Panc1 (cell line): ENCODE measurements around the gene ENGASE. TPM values are rescaled to one million over a fixed set of nuclear protein-coding genes. Genes with fewer than 3 reads are reported as not detected.

ENCODE experiments used
- ATAC-seq: fragments of 200-7000 bp; cut with Tn5 transposase; 2 replicates; pipeline ENCODE4 v1.9.1; 2020; ENCODE audit warnings: mild to moderate bottlenecking, moderate library complexity
- BruUV-seq: library from RNA; stranded (reverse); fragments of 400-500 nt; replicated peaks from 2 replicates; lab custom pipeline; 2021; lab: Mats Ljungman, UMichigan
- CTCF ChIA-PET: fragments of 300-600 bp; sonication (Branson Sonifier 250); formaldehyde crosslinking; loops from one replicate; lab custom pipeline; 2022; ENCODE audit warnings: antibody characterized with exemption; lab: Charles Lee
- POLR2A ChIA-PET: fragments of 300-600 bp; sonication (Branson Sonifier 250); formaldehyde crosslinking; loops from one replicate; lab custom pipeline; 2022; ENCODE audit warnings: antibody characterized with exemption; lab: Charles Lee
- DNase-seq: peaks from one replicate; pipeline ENCODE4 v3.0.0-alpha.2; 2010; ENCODE audit warnings: low read depth, low spot score
- H3K27ac ChIP-seq: 2 replicates; pipeline ENCODE4 v1.5.1; 2011; ENCODE audit warnings: mild to moderate bottlenecking, low read length, inconsistent platforms
- H3K27me3 ChIP-seq: fragments of 200-500 bp; sonication (Bioruptor generic); 2 replicates; pipeline ENCODE4 v1.6.0; 2014; ENCODE audit warnings: low read length, inconsistent platforms; ENCODE audit not compliant: control insufficient read depth, insufficient read depth
- H3K36me3 ChIP-seq: fragments of 200-500 bp; sonication (Bioruptor generic); 2 replicates; pipeline ENCODE4 v1.5.1; 2014; ENCODE audit warnings: inconsistent platforms, mild to moderate bottlenecking, low read length, moderate library complexity; ENCODE audit not compliant: control insufficient read depth, insufficient read depth
- H3K4me1 ChIP-seq: 2 replicates; pipeline ENCODE4 v1.5.1; 2011; ENCODE audit warnings: inconsistent platforms, mild to moderate bottlenecking, low read length, moderate library complexity; ENCODE audit not compliant: control insufficient read depth, insufficient read depth
- H3K4me3 ChIP-seq, 2 experiments: 2 replicates each; pipeline ENCODE4 v1.5.1; 2011 to 2012; ENCODE audit warnings: low read depth in 2 of 2, low read length in 2 of 2, mild to moderate bottlenecking in 2 of 2, inconsistent platforms in 1 of 2, moderate library complexity in 1 of 2
- H3K9me3 ChIP-seq: fragments of 200-500 bp; sonication (Bioruptor generic); 2 replicates; pipeline ENCODE4 v1.5.1; 2014; ENCODE audit warnings: low read depth, mild to moderate bottlenecking, inconsistent platforms, low read length, moderate library complexity; ENCODE audit not compliant: control insufficient read depth, insufficient read depth
- POLR2AphosphoS5 ChIP-seq: IDR thresholded peaks from 2 replicates; pipeline ENCODE4 v1.6.1; 2012; ENCODE audit warnings: mild to moderate bottlenecking, low read depth, low read length, moderate library complexity
- SIN3A ChIP-seq: IDR thresholded peaks from 2 replicates; pipeline ENCODE4 v1.6.1; 2012; ENCODE audit warnings: low read depth, mild to moderate bottlenecking, low read length, moderate library complexity, borderline replicate concordance; ENCODE audit not compliant: insufficient read depth
- TCF7L2 ChIP-seq: IDR thresholded peaks from 2 replicates; pipeline ENCODE4 v1.6.1; 2011; ENCODE audit warnings: mild to moderate bottlenecking, low read depth, low read length, inconsistent platforms
- in situ Hi-C: cut with HindIII; loops from 2 replicates; pipeline ENCODE4 v1.10.0; 2016; ENCODE audit warnings: low sequenced_read_pairs, low pct_unique_long_range_greater_than_20kb
- intact Hi-C: fragments of 100-400 bp; cut with micrococcal nuclease; formaldehyde crosslinking; loops from one replicate; pipeline ENCODE4 v1.10.0; 2022; ENCODE audit not compliant: unreplicated experiment
- total RNA-seq: library from RNA; stranded (reverse); gene quantifications from one replicate; pipeline ENCODE4 v1.2.1, GENCODE V29; 2021; ENCODE audit not compliant: unreplicated experiment
- TF ChIP-seq, protein P1 (sequence below): fragments of 450-650 bp; IDR thresholded peaks from 2 replicates; pipeline ENCODE4 v1.5.1; 2017; ENCODE audit warnings: mild to moderate bottlenecking
- TF ChIP-seq, protein P2 (sequence below), 2 experiments: IDR thresholded peaks; 2 replicates each; pipeline ENCODE4 v1.6.1; 2011 to 2012; ENCODE audit warnings: low read depth in 2 of 2, control low read depth in 1 of 2, low read length in 1 of 2, mild to moderate bottlenecking in 1 of 2, moderate library complexity in 1 of 2; ENCODE audit not compliant: insufficient read depth in 1 of 2

ENGASE gene
- total RNA-seq, 1 experiment from 2014 or later: 32.3 TPM

DNA sequence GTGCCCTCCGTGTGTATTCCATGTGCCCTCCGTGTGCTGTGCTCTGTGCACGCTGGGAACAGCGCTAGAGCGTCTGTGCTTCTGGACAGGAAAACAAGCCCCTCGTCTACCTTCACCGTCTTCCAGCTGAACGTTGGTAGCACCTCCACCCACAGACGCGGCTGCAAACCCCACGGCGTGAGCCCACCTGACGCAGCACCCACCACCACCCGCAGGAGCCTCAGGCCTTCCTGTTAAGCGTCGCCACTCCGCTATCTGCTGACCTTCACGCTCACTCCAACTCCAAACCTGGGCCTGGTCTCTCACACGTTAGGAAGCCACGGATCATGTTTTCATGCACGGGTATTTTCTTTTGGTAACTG is 56.6 kb downstream of the ENGASE start:
- no peaks in the 10 kb centered on the region for H3K36me3 ChIP-seq
- no TSS peak for BruUV-seq
- no peaks in the 10 kb centered on the region for H3K9me3 ChIP-seq
- no peak for ATAC-seq
- H3K4me3 ChIP-seq: no peak overlapping the region
- no peaks in the 10 kb centered on the region for H3K4me1 ChIP-seq
- ChIA-PET CTCF (no interaction called here), POLR2A (no interaction called here)
- in situ Hi-C loops (no loop called here), intact Hi-C loops (no loop called here)
- H3K27me3 ChIP-seq: peaks cover 6% of the 10 kb centered on the region; the same call in 1 of the 2 replicates
- no peak for TF ChIP-seq POLR2AphosphoS5
- TF ChIP-seq TCF7L2: no peak
- TF ChIP-seq, protein P1, sequence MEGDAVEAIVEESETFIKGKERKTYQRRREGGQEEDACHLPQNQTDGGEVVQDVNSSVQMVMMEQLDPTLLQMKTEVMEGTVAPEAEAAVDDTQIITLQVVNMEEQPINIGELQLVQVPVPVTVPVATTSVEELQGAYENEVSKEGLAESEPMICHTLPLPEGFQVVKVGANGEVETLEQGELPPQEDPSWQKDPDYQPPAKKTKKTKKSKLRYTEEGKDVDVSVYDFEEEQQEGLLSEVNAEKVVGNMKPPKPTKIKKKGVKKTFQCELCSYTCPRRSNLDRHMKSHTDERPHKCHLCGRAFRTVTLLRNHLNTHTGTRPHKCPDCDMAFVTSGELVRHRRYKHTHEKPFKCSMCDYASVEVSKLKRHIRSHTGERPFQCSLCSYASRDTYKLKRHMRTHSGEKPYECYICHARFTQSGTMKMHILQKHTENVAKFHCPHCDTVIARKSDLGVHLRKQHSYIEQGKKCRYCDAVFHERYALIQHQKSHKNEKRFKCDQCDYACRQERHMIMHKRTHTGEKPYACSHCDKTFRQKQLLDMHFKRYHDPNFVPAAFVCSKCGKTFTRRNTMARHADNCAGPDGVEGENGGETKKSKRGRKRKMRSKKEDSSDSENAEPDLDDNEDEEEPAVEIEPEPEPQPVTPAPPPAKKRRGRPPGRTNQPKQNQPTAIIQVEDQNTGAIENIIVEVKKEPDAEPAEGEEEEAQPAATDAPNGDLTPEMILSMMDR: no peak
- TF ChIP-seq, protein P2, sequence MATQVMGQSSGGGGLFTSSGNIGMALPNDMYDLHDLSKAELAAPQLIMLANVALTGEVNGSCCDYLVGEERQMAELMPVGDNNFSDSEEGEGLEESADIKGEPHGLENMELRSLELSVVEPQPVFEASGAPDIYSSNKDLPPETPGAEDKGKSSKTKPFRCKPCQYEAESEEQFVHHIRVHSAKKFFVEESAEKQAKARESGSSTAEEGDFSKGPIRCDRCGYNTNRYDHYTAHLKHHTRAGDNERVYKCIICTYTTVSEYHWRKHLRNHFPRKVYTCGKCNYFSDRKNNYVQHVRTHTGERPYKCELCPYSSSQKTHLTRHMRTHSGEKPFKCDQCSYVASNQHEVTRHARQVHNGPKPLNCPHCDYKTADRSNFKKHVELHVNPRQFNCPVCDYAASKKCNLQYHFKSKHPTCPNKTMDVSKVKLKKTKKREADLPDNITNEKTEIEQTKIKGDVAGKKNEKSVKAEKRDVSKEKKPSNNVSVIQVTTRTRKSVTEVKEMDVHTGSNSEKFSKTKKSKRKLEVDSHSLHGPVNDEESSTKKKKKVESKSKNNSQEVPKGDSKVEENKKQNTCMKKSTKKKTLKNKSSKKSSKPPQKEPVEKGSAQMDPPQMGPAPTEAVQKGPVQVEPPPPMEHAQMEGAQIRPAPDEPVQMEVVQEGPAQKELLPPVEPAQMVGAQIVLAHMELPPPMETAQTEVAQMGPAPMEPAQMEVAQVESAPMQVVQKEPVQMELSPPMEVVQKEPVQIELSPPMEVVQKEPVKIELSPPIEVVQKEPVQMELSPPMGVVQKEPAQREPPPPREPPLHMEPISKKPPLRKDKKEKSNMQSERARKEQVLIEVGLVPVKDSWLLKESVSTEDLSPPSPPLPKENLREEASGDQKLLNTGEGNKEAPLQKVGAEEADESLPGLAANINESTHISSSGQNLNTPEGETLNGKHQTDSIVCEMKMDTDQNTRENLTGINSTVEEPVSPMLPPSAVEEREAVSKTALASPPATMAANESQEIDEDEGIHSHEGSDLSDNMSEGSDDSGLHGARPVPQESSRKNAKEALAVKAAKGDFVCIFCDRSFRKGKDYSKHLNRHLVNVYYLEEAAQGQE (IDR thresholded peaks at IDR 0.05; ENCODE audit: insufficient read depth in 1 of 2, low read depth in 2 of 2, low read length in 1 of 2): no peak
- no peak for TF ChIP-seq SIN3A
- H3K27ac ChIP-seq: no peak overlapping the region
- no peak for DNase-seq

DNA sequence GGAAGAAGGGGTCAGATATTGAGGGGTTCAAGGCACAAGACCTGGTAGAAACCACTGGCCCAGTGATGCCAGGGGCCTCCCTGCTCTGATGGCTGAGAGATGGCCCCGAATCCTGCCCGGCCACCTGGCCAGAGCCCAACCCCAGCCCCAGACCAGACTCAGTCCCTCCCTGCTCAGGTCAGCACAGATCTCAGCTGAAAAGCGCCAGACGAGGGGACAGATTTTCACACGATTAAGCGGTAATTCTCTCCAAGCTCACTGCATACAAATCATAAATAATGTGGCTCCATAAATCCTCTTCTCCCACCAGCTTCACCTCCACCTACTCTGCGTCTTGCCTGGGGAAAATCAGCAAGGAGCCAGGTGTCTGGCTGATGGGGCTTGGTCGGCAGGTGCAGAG is 57.1 kb downstream of the ENGASE start:
- intact Hi-C loops: no loop called here
- DNase-seq (no peak), ATAC-seq (no peak)
- Histone ChIP-seq H3K27me3 (peaks cover 6% of the 10 kb centered on the region; the same call in 1 of the 2 replicates), H3K27ac (no peak overlapping the region), H3K4me1 (no peaks in the 10 kb centered on the region), H3K9me3 (no peaks in the 10 kb centered on the region), H3K4me3 (no peak overlapping the region), H3K36me3 (no peaks in the 10 kb centered on the region)
- CTCF ChIA-PET: no interaction called here
- POLR2A ChIA-PET: no interaction called here
- BruUV-seq: no TSS peak
- in situ Hi-C loops: no loop called here
- TF ChIP-seq, protein P2 (IDR thresholded peaks at IDR 0.05; ENCODE audit: insufficient read depth in 1 of 2, low read depth in 2 of 2, low read length in 1 of 2): no peak
- TF ChIP-seq POLR2AphosphoS5: no peak
- TF ChIP-seq SIN3A: no peak
- TF ChIP-seq, protein P1: no peak
- TF ChIP-seq TCF7L2: no peak
